A549 (cell line): Measurements from ENCODE around the gene ANO9. TPM values are rescaled to one million over a fixed set of nuclear protein-coding genes. Genes with fewer than 3 reads are reported as not detected.

Experiments
- ATAC-seq, 2 experiments: fragments of 200-7000 bp in 1 of 2; fragments of >200 bp in 1 of 2; cut with Nextera tagmentation in 1 of 2; cut with Tn5 transposase in 1 of 2; 3 replicates each; pipeline versions ENCODE4 v1.8.0 to v1.9.1; 2018 to 2020; ENCODE audit warnings: mild to moderate bottlenecking in 1 of 2, moderate library complexity in 1 of 2
- CTCF ChIA-PET: fragments of 300-600 bp; sonication (Branson Sonifier 250); formaldehyde crosslinking; extraction: SDS; loops from one replicate; lab custom pipeline; 2021; ENCODE audit warnings: antibody characterized with exemption, inconsistent platforms; lab: Yijun Ruan, JAX
- POLR2A ChIA-PET: fragments of 350-600 bp; formaldehyde crosslinking; extraction: SDS; loops from one replicate; lab custom pipeline; 2021; ENCODE audit warnings: antibody characterized with exemption, inconsistent platforms; lab: Yijun Ruan, JAX
- DNase-seq, 2 experiments: peaks; one replicate each; pipeline versions ENCODE4 v3.0.0 to v3.0.0-alpha.2; 2011 to 2016; ENCODE audit warnings: low read depth in 1 of 2, low spot score in 1 of 2
- FAIRE-seq: peaks from 2 replicates; lab custom pipeline; 2011; peaks lifted over from hg19 to GRCh38; lab: Jason Lieb, UNC
- H3K27ac ChIP-seq, 2 experiments: fragments of >200 bp; sonication (Bioruptor Twin); formaldehyde crosslinking; 3 replicates each; pipeline ENCODE4 v1.5.1; 2016 to 2017
- H3K4me1 ChIP-seq: fragments of >200 bp; sonication (Bioruptor Twin); formaldehyde crosslinking; 3 replicates; pipeline ENCODE4 v1.6.1; 2016
- H3K4me2 ChIP-seq: fragments of >200 bp; sonication (Bioruptor Twin); formaldehyde crosslinking; 3 replicates; pipeline ENCODE4 v1.6.1; 2016
- H3K4me3 ChIP-seq: fragments of >200 bp; sonication (Bioruptor Twin); formaldehyde crosslinking; 3 replicates; pipeline ENCODE4 v1.5.1; 2016
- H3K9me3 ChIP-seq: fragments of >200 bp; sonication (Bioruptor Twin); formaldehyde crosslinking; 3 replicates; pipeline ENCODE4 v1.6.1; 2016
- CBX8 ChIP-seq: fragments of 200-600 bp; sonication (generic); IDR thresholded peaks from 2 replicates; pipeline ENCODE4 v1.6.1; 2016
- EHF ChIP-seq: fragments of 250-450 bp; sonication (Bioruptor Pico); IDR thresholded peaks from 2 replicates; pipeline ENCODE4 v1.5.0; 2020; ENCODE audit warnings: mild to moderate bottlenecking
- ELK1 ChIP-seq: fragments of 150-350 bp; IDR thresholded peaks from 2 replicates; pipeline ENCODE4 v1.6.1; 2014; ENCODE audit warnings: low read depth, mild to moderate bottlenecking, low read length
- ESRRA ChIP-seq: fragments of 150-350 bp; IDR thresholded peaks from 2 replicates; pipeline ENCODE4 v1.6.1; 2014; ENCODE audit warnings: mild to moderate bottlenecking, low read length, borderline replicate concordance
- FOSL2 ChIP-seq, 2 experiments: fragments of 450-650 bp in 1 of 2; fragments of >200 bp in 1 of 2; sonication (Bioruptor Twin) in 1 of 2; formaldehyde crosslinking; IDR thresholded peaks; 2 replicates each; pipeline versions ENCODE4 v1.5.0 to v1.6.1; 2016 to 2020; ENCODE audit warnings: mild to moderate bottlenecking in 1 of 2, moderate library complexity in 1 of 2
- HDAC2 ChIP-seq: fragments of 200-600 bp; sonication (generic); IDR thresholded peaks from 2 replicates; pipeline ENCODE4 v1.6.1; 2016
- HOXA7 ChIP-seq: fragments of 250-450 bp; sonication (Bioruptor Pico); IDR thresholded peaks from 2 replicates; pipeline ENCODE4 v1.5.0; 2020; ENCODE audit warnings: mild to moderate bottlenecking, moderate library complexity
- JUN ChIP-seq, 2 experiments: fragments of >200 bp; sonication (Bioruptor Twin); formaldehyde crosslinking; IDR thresholded peaks; 2 replicates in 1 of 2; 3 replicates in 1 of 2; pipeline ENCODE4 v1.6.1; 2016 to 2017
- JUNB ChIP-seq: fragments of >200 bp; sonication (Bioruptor Twin); formaldehyde crosslinking; IDR thresholded peaks from 2 replicates; pipeline ENCODE4 v1.6.1; 2016
- KDM1A ChIP-seq: fragments of 200-600 bp; sonication (generic); IDR thresholded peaks from 2 replicates; pipeline ENCODE4 v1.6.1; 2016; ENCODE audit warnings: low read depth, mild to moderate bottlenecking
- MAFK ChIP-seq: fragments of 450-650 bp; IDR thresholded peaks from 2 replicates; pipeline ENCODE4 v1.6.1; 2014; ENCODE audit not compliant: partially characterized antibody
- NFE2L2 ChIP-seq: fragments of 150-350 bp; conservative IDR thresholded peaks from 2 replicates; pipeline ENCODE4 v1.6.1; 2014; ENCODE audit warnings: low read length
- NPAS2 ChIP-seq: fragments of 250-450 bp; sonication (Bioruptor Pico); IDR thresholded peaks from 2 replicates; pipeline ENCODE4 v1.8.0; 2022; ENCODE audit warnings: mild to moderate bottlenecking, moderate library complexity, borderline replicate concordance
- RCOR1 ChIP-seq: fragments of 150-350 bp; IDR thresholded peaks from 2 replicates; pipeline ENCODE4 v1.6.1; 2014; ENCODE audit warnings: antibody characterized with exemption, low read length, low read depth
- REST ChIP-seq: fragments of 200-600 bp; sonication (generic); IDR thresholded peaks from 2 replicates; pipeline ENCODE4 v1.6.1; 2016; ENCODE audit warnings: antibody characterized with exemption, mild to moderate bottlenecking, moderate library complexity
- TP53 ChIP-seq: fragments of 250-450 bp; sonication (Bioruptor Pico); IDR thresholded peaks from 2 replicates; pipeline ENCODE4 v1.5.0; 2021; ENCODE audit warnings: mild to moderate bottlenecking, moderate library complexity
- WGBS: methylation state at CpG from one replicate; pipeline ENCODE4 v1.1.6; 2017; ENCODE audit errors: missing lambda C conversion rate; 5-methylcytosine and 5-hydroxymethylcytosine counted together
- polyA plus RNA-seq, 4 experiments: library from polyadenylated mRNA; depleted of rRNA in 3 of 4; stranded (reverse); fragments of >200 nt; fragmentation: RNase III in 1 of 4; extraction: RNeasy Plus Mini Kit Qiagen cat#74134 plus additional on column Dnase treatment in 1 of 4; gene quantifications; 2 replicates in 3 of 4; 3 replicates in 1 of 4; pipeline ENCODE4 v1.2.3, GENCODE V29; 2011 to 2017
- TF ChIP-seq, protein P1 (sequence below): IDR thresholded peaks from 2 replicates; pipeline ENCODE4 v1.6.1; 2012; ENCODE audit warnings: low read depth, borderline replicate concordance

ANO9 gene
- polyA plus RNA-seq, 2 of the 4 experiments (the other 2 are of a cell fraction) = 0.50 to 0.66 TPM

- no peak for TF ChIP-seq RCOR1
- TF ChIP-seq MAFK = no peak
Observed at GRCh38 chr11:371051-371450, 70.8 kb downstream of the ANO9 start (continued).

GRCh38 chr11:370070-370941, 71.5 kb downstream of the ANO9 start:
- no peak for DNase-seq
- H3K4me2 ChIP-seq = peak overlapping the region; percentile 71
- ChIA-PET CTCF (interaction anchor here (1.3 to 2.9 kb wide), 3 partner anchors 8 to 149 kb away, joined by 3 to 10 read pairs (median 8); no protein-coding TSS in a partner anchor), POLR2A (interaction anchor here (0.6 kb wide), 1 partner anchor 136 kb away, joined by 3 read pairs; no protein-coding TSS in a partner anchor)
- peak overlapping the region; percentile 44 to 89; a peak in 4 of 6 replicates for H3K27ac ChIP-seq
- peak overlapping the region; percentile 60 for H3K4me3 ChIP-seq
- no peaks in the 10 kb centered on the region for H3K9me3 ChIP-seq
- H3K4me1 ChIP-seq = peaks cover 16% of the 10 kb centered on the region; the same call in 2 of the 3 replicates
- no peak for FAIRE-seq
- 0 out of 6 replicates have a peak, but pooled peaks of 1 of the 2 experiments have one; percentile 3 for ATAC-seq
- TF ChIP-seq JUN (IDR thresholded peaks at IDR 0.05) (no peak), HOXA7 (CRISPR knock-in tag) (no peak), TP53 (CRISPR knock-in tag) (no peak), HDAC2 (no peak), ELK1 (no peak), ESRRA (no peak), REST (no peak), NPAS2 (no peak), KDM1A (no peak), JUNB (no peak), FOSL2 (IDR thresholded peaks at IDR 0.05) (no peak), FOSL2 (CRISPR knock-in tag; IDR thresholded peaks at IDR 0.05) (no peak), CBX8 (no peak), EHF (no peak), NFE2L2 (no peak), MAFK (no peak)
- TF ChIP-seq, protein P1, sequence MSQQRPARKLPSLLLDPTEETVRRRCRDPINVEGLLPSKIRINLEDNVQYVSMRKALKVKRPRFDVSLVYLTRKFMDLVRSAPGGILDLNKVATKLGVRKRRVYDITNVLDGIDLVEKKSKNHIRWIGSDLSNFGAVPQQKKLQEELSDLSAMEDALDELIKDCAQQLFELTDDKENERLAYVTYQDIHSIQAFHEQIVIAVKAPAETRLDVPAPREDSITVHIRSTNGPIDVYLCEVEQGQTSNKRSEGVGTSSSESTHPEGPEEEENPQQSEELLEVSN = no peak
- 58% methylated on average over 23 of the region's 42 CpGs for WGBS
